H1 (cell line): Measurements from ENCODE around the gene CCDC154. TPM values are rescaled to one million over a fixed set of nuclear protein-coding genes. Genes with fewer than 3 reads are reported as not detected.
A peak's percentile ranks its signal among the peaks of the same experiment; 100 is the strongest.

Source experiments
- ASH2L ChIP-seq: fragments of 200-600, 300-600 bp; sonication (generic); IDR thresholded peaks from one replicate; pipeline ENCODE4 v1.7.1; 2017; ENCODE audit warnings: low read length
- ATF2 ChIP-seq: IDR thresholded peaks from 2 replicates; pipeline ENCODE4 v1.6.1; 2012; ENCODE audit warnings: low read length, inconsistent platforms
- BCL11A ChIP-seq, 2 experiments: IDR thresholded peaks; one replicate each; pipeline ENCODE4 v1.6.1; 2011; ENCODE audit warnings: low read depth in 2 of 2, low read length in 2 of 2, mild to moderate bottlenecking in 2 of 2
- CEBPB ChIP-seq: IDR thresholded peaks from 2 replicates; pipeline ENCODE4 v1.6.1; 2012; ENCODE audit warnings: low read depth, low read length
- EGR1 ChIP-seq: IDR thresholded peaks from 2 replicates; pipeline ENCODE4 v1.6.1; 2011; ENCODE audit warnings: low read depth, low read length, borderline replicate concordance
- EP300 ChIP-seq, 2 experiments: IDR thresholded peaks; 1 replicate in 1 of 2; 2 replicates in 1 of 2; pipeline ENCODE4 v1.6.1; 2011 to 2012; ENCODE audit warnings: low read depth in 2 of 2, low read length in 2 of 2, mild to moderate bottlenecking in 2 of 2, borderline replicate concordance in 1 of 2, inconsistent platforms in 1 of 2, moderate library complexity in 1 of 2
- JUN ChIP-seq: IDR thresholded peaks from 2 replicates; pipeline ENCODE4 v1.6.1; 2011; ENCODE audit warnings: low read depth, mild to moderate bottlenecking, improper control_type of control experiment, low read length
- KDM1A ChIP-seq: fragments of 200-600, 300-600 bp; sonication (generic); IDR thresholded peaks from 2 replicates; pipeline ENCODE4 v1.7.1; 2016; ENCODE audit warnings: mild to moderate bottlenecking, low read length, borderline replicate concordance
- MAX ChIP-seq: IDR thresholded peaks from 2 replicates; pipeline ENCODE4 v1.6.1; 2012; ENCODE audit warnings: inconsistent platforms
- NANOG ChIP-seq: IDR thresholded peaks from 2 replicates; pipeline ENCODE4 v1.6.1; 2011; ENCODE audit warnings: low read length, low read depth, mild to moderate bottlenecking, inconsistent platforms; ENCODE audit not compliant: insufficient read depth, poor library complexity, severe bottlenecking
- PHF8 ChIP-seq: fragments of 200-600 bp; sonication (generic); conservative IDR thresholded peaks from 2 replicates; pipeline ENCODE4 v1.7.1; 2012; ENCODE audit warnings: low read depth, mild to moderate bottlenecking, inconsistent platforms, low read length, moderate library complexity
- RFX5 ChIP-seq: IDR thresholded peaks from 2 replicates; pipeline ENCODE4 v1.6.1; 2011; ENCODE audit warnings: low read depth, low read length, improper control_type of control experiment, borderline replicate concordance
- RNF2 ChIP-seq: fragments of 200-900, 300-1000 bp; sonication (generic); IDR thresholded peaks from 2 replicates; pipeline ENCODE4 v1.7.1; 2016; ENCODE audit warnings: borderline replicate concordance, low read depth, mild to moderate bottlenecking, antibody characterized with exemption, low read length; ENCODE audit not compliant: poor library complexity, severe bottlenecking; ENCODE audit errors: missing control alignments
- SAP30 ChIP-seq: fragments of 300-600 bp; sonication (generic); IDR thresholded peaks from 2 replicates; pipeline ENCODE4 v1.7.1; 2012; ENCODE audit warnings: low read length, moderate library complexity, mild to moderate bottlenecking, inconsistent platforms; ENCODE audit not compliant: insufficient read depth, insufficient replicate concordance
- SP2 ChIP-seq: IDR thresholded peaks from 2 replicates; pipeline ENCODE4 v1.6.1; 2012; ENCODE audit warnings: mild to moderate bottlenecking, low read length, inconsistent platforms
- TAF7 ChIP-seq: optimal IDR thresholded peaks from 2 replicates; pipeline ENCODE3; 2011; ENCODE audit warnings: low read depth, mild to moderate bottlenecking, inconsistent platforms, low read length, moderate library complexity, borderline replicate concordance
- TEAD4 ChIP-seq: IDR thresholded peaks from 2 replicates; pipeline ENCODE4 v1.6.1; 2012; ENCODE audit warnings: low read depth, low read length, inconsistent platforms, mixed read lengths
- YY1 ChIP-seq: IDR thresholded peaks from 2 replicates; pipeline ENCODE4 v1.6.1; 2011; ENCODE audit warnings: low read depth, mild to moderate bottlenecking, low read length
- polyA plus RNA-seq, 7 experiments: library from polyadenylated mRNA; depleted of rRNA in 3 of 7; stranded (reverse) in 5 of 7; unstranded in 2 of 7; fragments of >200 nt in 5 of 7; fragments of 200-250 nt in 2 of 7; gene quantifications; 1 replicate in 5 of 7; 2 replicates in 1 of 7; 4 replicates in 1 of 7; pipeline versions ENCODE4 v1.2.1 to v1.2.3, GENCODE V29; 2011 to 2013; ENCODE audit warnings: missing spikeins in 2 of 7, mixed read lengths in 2 of 7
- total RNA-seq: library from RNA; stranded (reverse); fragmentation: NEBNext Ultra II Directional; extraction: Animal tissue kit (Norgen Biotek cat#: 25700); gene quantifications from 2 replicates; pipeline ENCODE4 v1.2.1, GENCODE V29; 2021

Gene CCDC154
- total and polyA plus RNA-seq, 2 of the 8 experiments (the other 6 are each of a cell fraction or from before 2014, with no cell fraction given) = 0.15 to 0.88 TPM

GRCh38 chr16:1474796-1475551 is 30.6 kb upstream of the CCDC154 start, which contains the start of gene CLCN7 (continued):
- TF ChIP-seq EP300 (IDR thresholded peaks at IDR 0.05; ENCODE audit: borderline replicate concordance in 1 of 2, low read depth in 2 of 2, low read length in 2 of 2) (peak in 1 of 2 experiments; percentile 75; a peak in 1 of 3 replicates), TAF7 (peak; percentile 81), JUN (no peak), EGR1 (peak; percentile 39; the same call in 1 of the 2 replicates), YY1 (0 out of 2 replicates have a peak, but pooled peaks have one; percentile 6), ASH2L (peak; percentile 68), MAX (peak; percentile 99), RFX5 (no peak), KDM1A (no peak), BCL11A (IDR thresholded peaks at IDR 0.05; ENCODE audit: low read depth in 2 of 2, low read length in 2 of 2) (no peak), PHF8 (peak; percentile 98), SP2 (no peak), NANOG (peak; percentile 39), CEBPB (no peak), ATF2 (0 out of 2 replicates have a peak, but pooled peaks have one; percentile 20), SAP30 (no peak), TEAD4 (no peak), RNF2 (peak; percentile 48)
